Testis (tissue), 3 donors: Measurements from ENCODE around the gene TMEM74B. TPM values are rescaled to one million over a fixed set of nuclear protein-coding genes. Genes with fewer than 3 reads are reported as not detected.

Experiments
- DNase-seq: peaks from one replicate; pipeline ENCODE4 v3.0.0-alpha.2; 2019
- H3K27ac ChIP-seq, 2 donors: fragments of 200-600 bp; sonication (generic); one replicate each; pipeline ENCODE4 v1.5.1; 2019
- H3K27me3 ChIP-seq: fragments of 200-600 bp; sonication (generic); one replicate; pipeline ENCODE4 v1.5.1; 2019
- H3K36me3 ChIP-seq: fragments of 200-600 bp; sonication (generic); one replicate; pipeline ENCODE4 v1.5.1; 2017; ENCODE audit warnings: low read depth; ENCODE audit errors: missing control alignments
- H3K4me1 ChIP-seq: fragments of 200-600 bp; sonication (generic); one replicate; pipeline ENCODE4 v1.5.1; 2019
- H3K4me3 ChIP-seq, 2 donors: fragments of 200-600 bp; sonication (generic); one replicate each; pipeline ENCODE4 v1.5.1; 2017 to 2019
- H3K9me3 ChIP-seq: fragments of 200-600 bp; sonication (generic); one replicate; pipeline ENCODE4 v1.5.1; 2017
- POLR2A ChIP-seq: fragments of 450-650 bp; IDR thresholded peaks from one replicate; pipeline ENCODE4 v1.6.1; 2017; ENCODE audit warnings: antibody characterized with exemption, mild to moderate bottlenecking, moderate library complexity
- WGBS, 2 donors: methylation state at CpG; one replicate each; pipeline ENCODE4 v1.1.5; 2018; 5-methylcytosine and 5-hydroxymethylcytosine counted together
- intact Hi-C: fragments of 100-400 bp; cut with DNase I; formaldehyde crosslinking; loops from one replicate; pipeline ENCODE4 v1.15.1; 2023; ENCODE audit warnings: low total_unique reads
- polyA plus RNA-seq: library from polyadenylated mRNA; stranded (reverse); fragments of 350-450 nt; fragmentation: Illumina TruSeq; extraction: RNeasy Lipid Tissue Mini Kit (QIAGEN cat#74804); gene quantifications from one replicate; pipeline ENCODE4 v1.2.3, GENCODE V29; 2014; ENCODE audit warnings: low read depth, low replicate concordance; ENCODE audit not compliant: insufficient read depth
- total RNA-seq, 2 donors: library from RNA; depleted of rRNA; stranded (reverse); fragments of >200 nt; gene quantifications; one replicate each; pipeline ENCODE4 v1.2.3, GENCODE V29; 2016
- TF ChIP-seq, protein P1 (sequence below), 3 experiments: fragments of 450-650 bp in 2 of 3; fragments of 200-600 bp in 1 of 3; sonication (generic) in 1 of 3; IDR thresholded peaks; one replicate each; pipeline ENCODE4 v1.5.1; 2016 to 2019; ENCODE audit warnings: antibody characterized with exemption in 3 of 3, mild to moderate bottlenecking in 2 of 3, moderate library complexity in 1 of 3

The TMEM74B gene
- total and polyA plus RNA-seq, 3 donors from 2014 or later = 3.9 to 6.7 (median 4.8) TPM

DNA sequence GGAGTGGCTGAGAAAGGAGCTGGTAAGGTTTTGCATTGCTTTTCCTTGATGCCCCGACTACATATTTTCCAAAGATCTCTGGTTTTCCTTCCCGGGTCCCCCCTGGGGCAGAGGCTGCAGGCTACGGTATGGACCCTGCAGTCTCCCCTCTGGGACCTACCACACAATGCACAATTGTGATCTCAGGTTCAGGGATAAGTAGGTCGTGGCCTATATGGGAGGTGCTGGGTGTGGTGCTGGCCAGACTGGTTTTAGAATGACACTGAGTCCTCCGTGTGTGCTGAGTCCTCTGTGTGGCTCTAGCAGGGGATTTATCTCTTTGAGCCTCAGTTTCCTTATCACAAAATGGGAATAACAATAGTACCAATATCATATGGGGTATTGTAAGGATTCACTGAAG, 18.8 kb upstream of the TMEM74B start:
- no peaks in the 10 kb centered on the region for H3K27me3 ChIP-seq
- no peaks in the 10 kb centered on the region for H3K9me3 ChIP-seq
- intact Hi-C loops = no loop called here
- no peak for DNase-seq
- H3K27ac ChIP-seq = no peak overlapping the region
- TF ChIP-seq, protein P1, sequence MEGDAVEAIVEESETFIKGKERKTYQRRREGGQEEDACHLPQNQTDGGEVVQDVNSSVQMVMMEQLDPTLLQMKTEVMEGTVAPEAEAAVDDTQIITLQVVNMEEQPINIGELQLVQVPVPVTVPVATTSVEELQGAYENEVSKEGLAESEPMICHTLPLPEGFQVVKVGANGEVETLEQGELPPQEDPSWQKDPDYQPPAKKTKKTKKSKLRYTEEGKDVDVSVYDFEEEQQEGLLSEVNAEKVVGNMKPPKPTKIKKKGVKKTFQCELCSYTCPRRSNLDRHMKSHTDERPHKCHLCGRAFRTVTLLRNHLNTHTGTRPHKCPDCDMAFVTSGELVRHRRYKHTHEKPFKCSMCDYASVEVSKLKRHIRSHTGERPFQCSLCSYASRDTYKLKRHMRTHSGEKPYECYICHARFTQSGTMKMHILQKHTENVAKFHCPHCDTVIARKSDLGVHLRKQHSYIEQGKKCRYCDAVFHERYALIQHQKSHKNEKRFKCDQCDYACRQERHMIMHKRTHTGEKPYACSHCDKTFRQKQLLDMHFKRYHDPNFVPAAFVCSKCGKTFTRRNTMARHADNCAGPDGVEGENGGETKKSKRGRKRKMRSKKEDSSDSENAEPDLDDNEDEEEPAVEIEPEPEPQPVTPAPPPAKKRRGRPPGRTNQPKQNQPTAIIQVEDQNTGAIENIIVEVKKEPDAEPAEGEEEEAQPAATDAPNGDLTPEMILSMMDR (IDR thresholded peaks at IDR 0.05) = no peak
- TF ChIP-seq POLR2A = no peak
- H3K4me3 ChIP-seq = no peak overlapping the region
- peaks cover 7% of the 10 kb centered on the region for H3K4me1 ChIP-seq
- H3K36me3 ChIP-seq = no peaks in the 10 kb centered on the region
- 40 to 68% methylated on average over 5 of the region's 5 CpGs for WGBS, 2 donors

DNA sequence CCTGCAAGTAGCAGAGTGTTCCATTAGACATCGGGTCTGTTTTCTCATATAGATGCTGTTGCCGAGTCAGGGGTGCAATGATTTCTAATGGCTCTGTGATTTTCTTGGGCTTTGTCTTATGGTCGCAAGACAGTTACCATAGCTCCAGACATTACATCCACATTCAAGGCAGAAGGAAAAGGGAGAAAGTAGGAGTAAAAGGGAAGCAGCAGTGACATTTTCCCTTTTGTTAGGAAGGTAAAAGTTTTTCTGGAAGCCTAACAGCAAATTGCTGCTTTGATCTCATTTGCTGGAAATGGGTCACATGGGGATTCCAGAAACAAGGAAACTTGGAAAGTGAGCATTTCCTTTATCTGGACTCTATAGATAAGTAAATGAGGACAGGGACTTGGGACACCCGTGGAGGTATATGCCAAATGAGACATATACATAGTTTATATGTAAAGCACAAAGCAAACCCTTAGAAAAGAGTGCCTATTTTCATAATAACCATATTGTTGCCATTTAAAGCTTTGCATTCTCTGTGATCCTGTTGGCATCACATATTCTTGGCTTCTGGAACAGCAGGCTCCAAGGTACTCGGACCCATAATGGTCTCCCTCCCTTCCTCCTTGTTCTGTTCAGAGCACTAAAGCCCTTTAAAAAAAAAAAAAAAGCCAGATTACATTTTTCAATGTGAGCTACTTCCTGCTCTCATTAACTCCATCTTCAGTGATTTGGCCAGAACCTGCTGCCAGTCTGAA, 18.2 kb upstream of the TMEM74B start, which contains the start of gene C20orf202:
C20orf202 (plus strand) TSS at position 693 of the 743 bp plus-strand sequence. CDS start 132 bp downstream, outside the sequence.
- Histone ChIP-seq H3K36me3 (no peaks in the 10 kb centered on the region), H3K9me3 (no peaks in the 10 kb centered on the region), H3K27me3 (no peaks in the 10 kb centered on the region), H3K4me1 (peaks cover 7% of the 10 kb centered on the region), H3K4me3 (no peak within 1 kb of the TSS), H3K27ac (no peak within 1 kb of the TSS)
- intact Hi-C loops = no loop called here
- WGBS, 2 donors = 68 to 70% methylated on average over 5 of the region's 5 CpGs
- DNase-seq = no peak
- no peak for TF ChIP-seq POLR2A
- TF ChIP-seq, protein P1 (IDR thresholded peaks at IDR 0.05) = no peak

DNA sequence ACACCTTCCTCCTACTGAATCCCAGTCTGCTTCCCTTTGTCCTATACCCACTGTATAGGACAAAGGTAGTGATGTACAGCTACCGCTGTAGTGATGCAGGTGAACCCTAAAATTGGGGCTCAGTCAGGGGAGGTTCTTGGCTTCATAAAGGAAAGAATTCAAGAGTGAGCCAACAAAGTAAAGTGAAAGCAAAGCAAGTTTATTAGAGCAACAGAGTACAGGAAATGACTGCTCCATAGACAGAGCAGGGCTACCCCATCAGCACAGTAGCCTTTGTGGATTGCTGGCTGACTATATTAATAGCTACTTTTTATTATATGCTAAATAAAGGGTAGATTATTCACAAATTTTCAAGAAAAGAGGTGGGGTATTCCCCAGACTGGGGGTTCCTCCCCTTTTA, 15.2 kb upstream of the TMEM74B start:
- no peaks in the 10 kb centered on the region for H3K27me3 ChIP-seq
- TF ChIP-seq, protein P1 (IDR thresholded peaks at IDR 0.05) = no peak
- no peak for TF ChIP-seq POLR2A
- peaks cover 7% of the 10 kb centered on the region for H3K4me1 ChIP-seq
- H3K36me3 ChIP-seq = no peaks in the 10 kb centered on the region
- WGBS, 2 donors = 94 to 95% methylated on average over 1 of the region's 1 CpG
- no peak overlapping the region for H3K4me3 ChIP-seq
- no peak for DNase-seq
- intact Hi-C loops = no loop called here
- no peak overlapping the region for H3K27ac ChIP-seq
- no peaks in the 10 kb centered on the region for H3K9me3 ChIP-seq

DNA sequence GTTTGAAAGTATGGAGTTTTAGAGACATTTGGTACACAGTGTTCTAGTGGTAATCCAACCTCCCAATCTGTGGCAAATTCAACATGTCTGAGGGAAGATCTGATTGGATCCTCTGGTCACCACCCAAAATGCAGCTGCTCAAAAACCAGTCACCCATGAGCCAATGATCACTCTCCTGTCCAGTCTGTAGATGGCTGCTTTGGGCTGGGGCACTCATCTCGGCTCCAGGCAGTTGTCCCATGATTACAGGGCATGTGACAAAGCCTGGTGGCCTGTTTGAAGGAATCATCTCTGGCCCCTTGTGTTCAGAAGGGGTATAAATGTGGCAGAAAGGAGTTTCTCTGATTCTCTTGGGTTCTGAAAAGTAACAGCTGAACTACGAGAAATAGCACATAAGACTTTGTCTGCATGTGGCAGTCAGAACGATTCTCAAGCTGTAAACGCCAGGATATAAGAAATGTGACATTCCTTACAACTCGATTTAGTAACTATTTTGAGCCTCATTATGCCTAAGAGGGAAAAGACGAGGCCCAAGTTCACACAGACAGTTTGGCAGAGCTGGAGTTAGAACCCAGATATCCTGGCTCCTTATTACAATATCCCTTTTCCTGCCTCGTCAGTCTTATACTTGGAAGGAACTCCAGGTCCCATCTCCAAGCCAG, 14.6 kb upstream of the TMEM74B start:
- no peak overlapping the region for H3K27ac ChIP-seq
- intact Hi-C loops = no loop called here

More for the DNA sequence above, 14.6 kb upstream of the TMEM74B start:
- 81 to 82% methylated on average over 7 of the region's 7 CpGs for WGBS, 2 donors
- H3K9me3 ChIP-seq = no peaks in the 10 kb centered on the region
- no peak overlapping the region for H3K4me3 ChIP-seq
- TF ChIP-seq, protein P1 (IDR thresholded peaks at IDR 0.05) = no peak
- no peak for TF ChIP-seq POLR2A
- H3K4me1 ChIP-seq = peaks cover 7% of the 10 kb centered on the region
- no peaks in the 10 kb centered on the region for H3K27me3 ChIP-seq
- H3K36me3 ChIP-seq = no peaks in the 10 kb centered on the region
- no peak for DNase-seq
